H9 (cell line): ENCODE measurements around the gene KRT13. TPM values are rescaled to one million over a fixed set of nuclear protein-coding genes. Genes with fewer than 3 reads are reported as not detected.
A peak's percentile ranks its signal among the peaks of the same experiment; 100 is the strongest.

Experiments
- DNase-seq: peaks from one replicate; pipeline ENCODE4 v3.0.0-alpha.2; 2017
- H2AFZ ChIP-seq: one replicate; pipeline ENCODE4 v1.6.1; 2013; ENCODE audit warnings: mild to moderate bottlenecking, low read length, control low read depth, moderate library complexity
- H2AK5ac ChIP-seq: 2 replicates; pipeline ENCODE4 v1.6.1; 2013; ENCODE audit warnings: low read length, control low read depth, mixed read lengths; ENCODE audit not compliant: insufficient read length
- H2BK120ac ChIP-seq: one replicate; pipeline ENCODE4 v1.6.1; 2013; ENCODE audit warnings: low read depth, mild to moderate bottlenecking, low read length, control low read depth, inconsistent platforms; ENCODE audit not compliant: poor library complexity, severe bottlenecking
- H2BK12ac ChIP-seq: 2 replicates; pipeline ENCODE4 v1.6.1; 2013; ENCODE audit warnings: low read length, control low read depth, mixed read lengths, low read depth; ENCODE audit not compliant: insufficient read length
- H2BK15ac ChIP-seq: 2 replicates; pipeline ENCODE4 v1.6.1; 2013; ENCODE audit warnings: low read depth, low read length, control low read depth
- H2BK20ac ChIP-seq: one replicate; pipeline ENCODE4 v1.6.1; 2013; ENCODE audit warnings: low read depth, mild to moderate bottlenecking, low read length, control low read depth, inconsistent platforms; ENCODE audit not compliant: poor library complexity, severe bottlenecking
- H2BK5ac ChIP-seq: 2 replicates; pipeline ENCODE4 v1.6.1; 2013; ENCODE audit warnings: low read length, control low read depth, mixed read lengths; ENCODE audit not compliant: insufficient read length
- H3K14ac ChIP-seq: 2 replicates; pipeline ENCODE4 v1.6.1; 2013; ENCODE audit warnings: low read length, control low read depth; ENCODE audit not compliant: insufficient read depth
- H3K18ac ChIP-seq: 2 replicates; pipeline ENCODE4 v1.6.1; 2013; ENCODE audit warnings: low read depth, mild to moderate bottlenecking, mixed read lengths, low read length, control low read depth; ENCODE audit not compliant: insufficient read length
- H3K23ac ChIP-seq: 2 replicates; pipeline ENCODE4 v1.6.1; 2013; ENCODE audit warnings: low read length, control low read depth, mixed read lengths, low read depth; ENCODE audit not compliant: insufficient read length
- H3K23me2 ChIP-seq: 2 replicates; pipeline ENCODE4 v1.6.1; 2013; ENCODE audit warnings: low read depth, mild to moderate bottlenecking, mixed read lengths, low read length, control low read depth; ENCODE audit not compliant: insufficient read length, poor library complexity, severe bottlenecking
- H3K27ac ChIP-seq: 2 replicates; pipeline ENCODE4 v1.5.1; 2013; ENCODE audit warnings: low read length, control low read depth, mixed read lengths, low read depth; ENCODE audit not compliant: insufficient read length
- H3K27me3 ChIP-seq: 2 replicates; pipeline ENCODE4 v1.6.1; 2013; ENCODE audit warnings: low read length, control low read depth, inconsistent platforms; ENCODE audit not compliant: insufficient read depth
- H3K4ac ChIP-seq: 2 replicates; pipeline ENCODE4 v1.6.1; 2013; ENCODE audit warnings: low read depth, mild to moderate bottlenecking, control low read depth, inconsistent platforms, low read length, moderate library complexity
- H3K4me1 ChIP-seq: 2 replicates; pipeline ENCODE4 v1.6.1; 2013; ENCODE audit warnings: low read length, control low read depth, inconsistent platforms; ENCODE audit not compliant: insufficient read depth
- H3K4me2 ChIP-seq: 2 replicates; pipeline ENCODE4 v1.6.1; 2013; ENCODE audit warnings: low read length, control low read depth, mixed read lengths; ENCODE audit not compliant: insufficient read length, insufficient read depth
- H3K56ac ChIP-seq: 2 replicates; pipeline ENCODE4 v1.6.1; 2013; ENCODE audit warnings: low read depth, mild to moderate bottlenecking, mixed read lengths, low read length, control low read depth; ENCODE audit not compliant: insufficient read length
- H3K79me1 ChIP-seq: 2 replicates; pipeline ENCODE4 v1.6.1; 2013; ENCODE audit warnings: low read depth, mild to moderate bottlenecking, moderate library complexity, low read length, control low read depth, inconsistent platforms; ENCODE audit not compliant: insufficient read depth, poor library complexity, severe bottlenecking
- H3K79me2 ChIP-seq: 2 replicates; pipeline ENCODE4 v1.6.1; 2013; ENCODE audit warnings: low read length, control low read depth, inconsistent platforms; ENCODE audit not compliant: insufficient read depth
- H3K9ac ChIP-seq: 2 replicates; pipeline ENCODE4 v1.6.1; 2013; ENCODE audit warnings: low read length, control low read depth, mixed read lengths; ENCODE audit not compliant: insufficient read length; ENCODE audit errors: extremely low read depth
- H3K9me3 ChIP-seq: one replicate; pipeline ENCODE4 v1.6.1; 2013; ENCODE audit warnings: low read depth, low read length, inconsistent platforms; ENCODE audit not compliant: control insufficient read depth
- H3T11ph ChIP-seq: one replicate; pipeline ENCODE4 v1.6.1; 2013; ENCODE audit warnings: mild to moderate bottlenecking, low read length, control low read depth, inconsistent platforms
- H4K20me1 ChIP-seq: one replicate; pipeline ENCODE4 v1.6.1; 2013; ENCODE audit not compliant: control insufficient read depth, insufficient read length, insufficient read depth
- H4K5ac ChIP-seq: 2 replicates; pipeline ENCODE4 v1.6.1; 2013; ENCODE audit warnings: low read depth, mild to moderate bottlenecking, mixed read lengths, low read length, control low read depth; ENCODE audit not compliant: insufficient read length
- H4K8ac ChIP-seq: replicated peaks from 2 replicates; pipeline ENCODE4 v1.6.1; 2013; ENCODE audit warnings: low read length, control low read depth, mixed read lengths, low read depth; ENCODE audit not compliant: insufficient read length
- H4K91ac ChIP-seq: 2 replicates; pipeline ENCODE4 v1.6.1; 2013; ENCODE audit warnings: low read depth, mild to moderate bottlenecking, moderate library complexity, mixed read lengths, low read length, control low read depth; ENCODE audit not compliant: insufficient read length
- H3K27ac Mint-ChIP-seq, 3 experiments: 2 replicates in 2 of 3; 3 replicates in 1 of 3; pipeline ENCODE4 v1.8.0; 2020 to 2021; ENCODE audit warnings: mixed read lengths in 3 of 3, mild to moderate bottlenecking in 1 of 3, moderate library complexity in 1 of 3
- H3K27me3 Mint-ChIP-seq: 2 replicates; pipeline ENCODE4 v1.8.0; 2021; ENCODE audit warnings: low read depth, mild to moderate bottlenecking, moderate library complexity, mixed read lengths
- H3K36me3 Mint-ChIP-seq, 3 experiments: 2 replicates in 2 of 3; 3 replicates in 1 of 3; pipeline ENCODE4 v1.8.0; 2020 to 2021; ENCODE audit warnings: low read depth in 3 of 3, mixed read lengths in 3 of 3; ENCODE audit not compliant: insufficient read depth in 1 of 3
- H3K4me1 Mint-ChIP-seq, 2 experiments: 2 replicates each; pipeline ENCODE4 v1.8.0; 2020; ENCODE audit warnings: mixed read lengths in 2 of 2
- H3K4me3 Mint-ChIP-seq, 2 experiments: 2 replicates in 1 of 2; 3 replicates in 1 of 2; pipeline ENCODE4 v1.8.0; 2020 to 2021; ENCODE audit warnings: mild to moderate bottlenecking in 2 of 2, mixed read lengths in 2 of 2, moderate library complexity in 1 of 2
- H3K9me3 Mint-ChIP-seq, 2 experiments: 2 replicates in 1 of 2; 3 replicates in 1 of 2; pipeline ENCODE4 v1.8.0; 2020; ENCODE audit warnings: mild to moderate bottlenecking in 2 of 2, mixed read lengths in 2 of 2, moderate library complexity in 1 of 2
- WGBS: extraction: QIAGEN DNeasy Blood & Tissue Kit; methylation state at CpG from one replicate; pipeline ENCODE4 v1.1.7; 2013; ENCODE audit warnings: missing lambda C conversion rate, low lambda C conversion rate, mixed read lengths; ENCODE audit not compliant: insufficient read length; ENCODE audit errors: extremely low coverage; 5-methylcytosine and 5-hydroxymethylcytosine counted together
- total RNA-seq: library from RNA; stranded (reverse); gene quantifications from 2 replicates; pipeline ENCODE4 v1.2.1, GENCODE V29; 2021
- TF ChIP-seq, protein P1 (sequence below): fragments of 200-600 bp; sonication (generic); conservative IDR thresholded peaks from 3 replicates; pipeline ENCODE4 v1.8.0; 2021; ENCODE audit warnings: antibody characterized with exemption, mild to moderate bottlenecking

Gene KRT13
- total RNA-seq, 1 experiment from 2014 or later, result not detected

DNA sequence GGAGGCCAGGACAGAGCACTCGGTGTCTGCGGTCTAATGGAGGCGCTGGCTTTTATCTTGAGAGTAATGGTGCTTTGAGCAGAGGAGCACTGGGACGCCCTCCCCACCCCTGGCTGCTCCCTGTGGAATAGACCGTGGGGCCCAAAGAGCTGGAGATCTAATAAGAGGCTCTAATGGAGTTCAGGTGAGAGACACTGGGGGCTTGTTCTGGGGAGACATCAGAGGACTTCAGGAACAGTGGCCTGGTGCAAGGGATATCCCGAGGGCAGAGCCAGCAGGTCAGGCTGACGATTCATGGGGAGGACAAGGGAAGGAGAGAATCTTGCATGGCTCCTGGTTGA is 32.2 kb upstream of the KRT13 start:
- Histone ChIP-seq H3K79me2 (no peaks in the 10 kb centered on the region), H3K79me1 (no peaks in the 10 kb centered on the region), H3T11ph (no peak overlapping the region), H4K91ac (no peak overlapping the region), H2BK5ac (no peak overlapping the region), H3K4me2 (no peak overlapping the region), H3K27ac (no peak overlapping the region), H3K23ac (no peak overlapping the region), H3K9me3 (no peaks in the 10 kb centered on the region), H3K4ac (no peak overlapping the region), H2BK12ac (no peak overlapping the region), H4K20me1 (no peaks in the 10 kb centered on the region), H2BK15ac (no peak overlapping the region), H3K9ac (no peak overlapping the region), H2AFZ (no peak overlapping the region), H2BK20ac (no peak overlapping the region), H2BK120ac (no peak overlapping the region), H2AK5ac (no peak overlapping the region), H4K5ac (no peak overlapping the region), H3K23me2 (no peaks in the 10 kb centered on the region), H3K14ac (0 out of 2 replicates have a peak overlapping the region, but pooled peaks have one; percentile 33), H4K8ac (no peak overlapping the region), H3K27me3 (no peaks in the 10 kb centered on the region), H3K56ac (no peak overlapping the region), H3K4me1 (peaks cover 2% of the 10 kb centered on the region; the same call in 1 of the 2 replicates), H3K18ac (no peak overlapping the region)
- peaks cover 49 to 62% of the 10 kb centered on the region in 2 experiments for H3K4me1 Mint-ChIP-seq
- H3K4me3 Mint-ChIP-seq, result no peak overlapping the region; a peak in 1 of 5 replicates
- WGBS, result no CpG with 5 or more reads among the region's 7 CpGs
- peak overlapping the region in 1 of 3 experiments; percentile 10; a peak in 1 of 7 replicates for H3K27ac Mint-ChIP-seq
- no peaks in the 10 kb centered on the region for H3K36me3 Mint-ChIP-seq
- TF ChIP-seq, protein P1, sequence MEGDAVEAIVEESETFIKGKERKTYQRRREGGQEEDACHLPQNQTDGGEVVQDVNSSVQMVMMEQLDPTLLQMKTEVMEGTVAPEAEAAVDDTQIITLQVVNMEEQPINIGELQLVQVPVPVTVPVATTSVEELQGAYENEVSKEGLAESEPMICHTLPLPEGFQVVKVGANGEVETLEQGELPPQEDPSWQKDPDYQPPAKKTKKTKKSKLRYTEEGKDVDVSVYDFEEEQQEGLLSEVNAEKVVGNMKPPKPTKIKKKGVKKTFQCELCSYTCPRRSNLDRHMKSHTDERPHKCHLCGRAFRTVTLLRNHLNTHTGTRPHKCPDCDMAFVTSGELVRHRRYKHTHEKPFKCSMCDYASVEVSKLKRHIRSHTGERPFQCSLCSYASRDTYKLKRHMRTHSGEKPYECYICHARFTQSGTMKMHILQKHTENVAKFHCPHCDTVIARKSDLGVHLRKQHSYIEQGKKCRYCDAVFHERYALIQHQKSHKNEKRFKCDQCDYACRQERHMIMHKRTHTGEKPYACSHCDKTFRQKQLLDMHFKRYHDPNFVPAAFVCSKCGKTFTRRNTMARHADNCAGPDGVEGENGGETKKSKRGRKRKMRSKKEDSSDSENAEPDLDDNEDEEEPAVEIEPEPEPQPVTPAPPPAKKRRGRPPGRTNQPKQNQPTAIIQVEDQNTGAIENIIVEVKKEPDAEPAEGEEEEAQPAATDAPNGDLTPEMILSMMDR, result no peak
- H3K9me3 Mint-ChIP-seq, result no peaks in the 10 kb centered on the region; a peak in 1 of 5 replicates
- no peak for DNase-seq
- H3K27me3 Mint-ChIP-seq, result peaks cover 12% of the 10 kb centered on the region
